ENCODE results near the gene ANKDD1A.

ANKDD1A gene

DNA sequence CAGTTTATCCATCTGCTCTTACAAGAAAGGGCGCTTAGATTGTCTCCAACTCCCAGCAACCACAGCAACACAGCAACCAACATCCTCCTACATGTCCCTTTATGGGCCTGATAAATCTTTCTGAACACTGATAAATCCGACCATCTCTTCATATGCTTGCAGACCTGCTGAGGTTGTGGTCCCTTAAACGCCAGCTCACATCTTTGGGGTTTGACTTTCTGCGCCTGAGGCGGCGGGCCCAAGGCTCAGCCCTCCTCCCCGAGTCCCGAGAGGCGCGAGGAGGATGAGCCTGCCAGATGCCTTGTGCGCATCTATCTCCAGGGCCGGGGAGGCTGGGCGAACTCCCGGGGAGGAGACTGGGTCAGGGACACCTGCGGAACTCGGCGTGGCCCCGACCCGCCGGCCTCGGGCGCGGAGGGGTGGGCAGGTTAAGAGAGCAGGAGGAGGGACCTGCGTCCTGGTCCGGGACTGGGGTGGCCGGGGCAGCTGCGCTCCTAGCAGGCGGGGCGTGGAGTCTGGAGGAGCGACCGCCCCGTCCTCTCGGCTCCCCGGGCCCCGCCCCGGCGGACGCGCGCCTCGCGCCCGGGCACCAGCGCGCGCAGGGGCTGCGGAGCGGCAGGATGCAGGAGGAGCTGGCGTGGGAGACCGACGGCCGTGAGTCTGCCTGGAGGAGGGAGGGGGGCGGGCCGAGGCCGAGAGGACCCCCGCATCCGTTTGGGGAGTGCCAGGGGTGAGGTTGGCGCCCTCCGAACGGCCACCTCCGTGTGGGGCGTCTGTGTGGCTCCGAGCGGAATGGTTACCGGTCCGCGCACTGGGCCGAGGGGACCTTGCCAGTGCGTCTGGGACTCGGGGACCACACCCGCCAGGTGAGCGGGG is at the start of gene ANKDD1A:
Gene ANKDD1A (plus strand): TSS at position 592 of the 876 bp plus-strand sequence. CDS start 29 bp downstream, at position 621.
- DNase-seq (ENCODE audit: low spot score) = peak; percentile 87

DNA sequence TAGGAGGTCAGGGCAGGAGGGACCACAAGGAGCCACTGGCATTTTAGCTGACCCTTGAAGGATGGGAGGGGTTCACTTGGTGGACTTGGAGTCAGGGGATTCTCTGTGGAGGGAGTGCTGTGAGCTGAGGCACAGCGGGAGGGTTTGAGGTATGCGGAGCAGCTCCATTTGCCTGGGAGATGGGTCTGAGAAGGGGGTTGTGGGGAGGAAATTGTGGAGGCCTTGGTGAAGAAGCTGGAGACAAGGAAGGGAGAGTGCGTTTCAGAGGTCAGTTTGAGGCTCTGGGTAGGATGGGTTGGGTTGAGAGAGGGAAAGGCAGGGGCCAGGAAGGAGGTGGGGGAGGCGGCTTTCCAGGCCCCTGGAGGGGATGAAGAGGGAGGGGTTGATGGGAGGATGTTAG is 49.7 kb upstream of the ANKDD1A start:
- DNase-seq (ENCODE audit: low spot score) = no peak

DNA sequence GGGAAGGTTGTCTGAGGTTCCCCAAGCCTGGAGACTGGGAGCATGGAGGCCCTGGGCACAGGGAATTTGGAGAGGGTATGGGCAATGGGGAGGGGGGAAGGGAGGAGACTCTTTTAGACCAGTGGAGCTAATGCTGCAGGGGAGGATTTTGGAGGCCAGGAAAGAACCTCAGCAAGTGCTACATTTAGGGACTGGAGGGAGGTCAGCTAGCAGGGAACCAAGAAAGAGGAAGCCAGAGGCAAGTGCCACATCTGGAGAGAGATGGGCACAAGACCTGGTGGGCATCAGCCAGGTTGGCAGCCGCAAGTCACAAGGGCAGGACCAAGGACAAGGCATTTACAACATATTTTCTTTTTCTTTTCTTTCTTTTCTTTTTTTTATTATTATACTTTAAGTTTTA is 49.3 kb upstream of the ANKDD1A start:
- DNase-seq (ENCODE audit: low spot score) = no peak

DNA sequence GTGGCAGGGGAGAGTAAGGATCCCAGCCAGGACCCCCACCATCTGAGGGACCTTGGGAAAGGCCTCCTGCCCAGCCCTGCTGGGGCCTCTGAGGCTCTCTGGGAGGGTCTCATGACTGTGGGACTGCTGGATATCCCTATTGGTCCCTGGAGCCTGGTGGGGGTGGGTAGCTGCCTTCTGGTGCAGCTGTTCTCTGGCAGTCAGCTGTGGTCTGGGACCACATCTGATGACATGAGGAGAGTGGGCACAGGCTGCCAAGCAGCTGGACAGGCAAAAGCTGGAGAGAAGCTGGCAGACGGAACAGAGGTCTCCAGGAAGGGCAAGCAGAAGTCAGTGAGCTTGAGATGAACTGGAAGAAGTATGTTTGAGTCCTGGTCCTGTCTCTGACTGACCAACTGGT is 47.6 kb upstream of the ANKDD1A start:
- no peak for DNase-seq (ENCODE audit: low spot score)

DNA sequence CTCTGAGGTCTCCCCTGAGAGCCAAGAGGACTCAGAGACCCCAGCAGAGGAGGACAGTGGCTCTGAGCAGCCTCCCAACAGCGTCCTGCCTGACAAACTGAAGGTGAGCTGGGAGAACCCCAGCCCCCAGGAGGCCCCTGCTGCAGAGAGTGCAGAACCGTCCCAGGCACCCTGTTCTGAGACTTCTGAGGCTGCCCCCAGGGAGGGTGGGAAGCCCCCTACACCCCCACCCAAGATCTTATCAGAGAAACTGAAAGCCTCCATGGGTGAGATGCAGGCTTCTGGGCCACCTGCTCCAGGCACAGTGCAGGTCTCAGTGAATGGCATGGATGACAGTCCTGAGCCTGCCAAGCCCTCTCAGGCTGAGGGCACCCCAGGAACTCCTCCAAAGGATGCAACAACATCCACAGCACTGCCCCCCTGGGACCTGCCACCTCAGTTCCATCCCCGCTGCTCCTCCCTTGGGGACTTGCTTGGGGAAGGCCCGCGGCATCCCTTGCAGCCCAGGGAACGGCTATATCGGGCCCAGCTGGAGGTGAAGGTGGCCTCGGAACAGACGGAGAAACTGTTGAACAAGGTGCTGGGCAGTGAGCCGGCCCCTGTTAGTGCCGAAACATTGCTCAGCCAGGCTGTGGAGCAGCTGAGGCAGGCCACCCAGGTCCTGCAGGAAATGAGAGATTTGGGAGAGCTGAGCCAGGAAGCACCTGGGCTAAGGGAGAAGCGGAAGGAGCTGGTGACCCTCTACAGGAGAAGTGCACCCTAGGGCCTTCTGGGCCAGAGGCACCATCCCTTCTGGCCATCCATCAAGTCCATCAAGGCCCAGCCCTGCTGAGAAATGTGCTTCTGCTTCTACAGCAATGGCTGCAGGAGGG is 46.3 kb upstream of the ANKDD1A start:
- DNase-seq (ENCODE audit: low spot score) = no peak

DNA sequence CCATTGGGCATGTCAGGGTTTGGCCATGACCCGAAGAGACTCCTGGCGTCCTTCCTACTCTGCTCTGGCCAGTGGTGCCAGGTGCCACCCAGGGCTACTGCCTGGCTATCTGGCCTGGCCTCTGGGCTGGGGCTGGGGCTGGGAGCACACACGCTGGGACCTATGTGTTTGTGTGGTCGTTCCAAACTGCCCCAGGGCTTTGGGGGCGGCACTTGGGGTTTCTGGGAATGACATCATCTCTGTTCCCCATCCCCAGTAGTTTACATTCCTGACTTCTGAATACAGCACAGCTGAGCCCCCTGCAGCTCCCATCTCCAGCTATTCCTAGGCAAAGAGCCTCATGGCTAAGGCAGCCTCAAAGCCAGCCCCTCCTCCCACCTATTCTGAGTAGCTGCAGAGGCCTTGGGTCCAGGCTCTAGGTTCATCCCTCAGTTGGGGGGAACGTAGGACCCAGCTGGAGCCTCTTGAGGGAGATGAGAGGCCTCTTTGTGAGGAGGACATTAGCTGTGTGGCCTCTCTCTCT is 45.6 kb upstream of the ANKDD1A start:
- DNase-seq (ENCODE audit: low spot score) = no peak

DNA sequence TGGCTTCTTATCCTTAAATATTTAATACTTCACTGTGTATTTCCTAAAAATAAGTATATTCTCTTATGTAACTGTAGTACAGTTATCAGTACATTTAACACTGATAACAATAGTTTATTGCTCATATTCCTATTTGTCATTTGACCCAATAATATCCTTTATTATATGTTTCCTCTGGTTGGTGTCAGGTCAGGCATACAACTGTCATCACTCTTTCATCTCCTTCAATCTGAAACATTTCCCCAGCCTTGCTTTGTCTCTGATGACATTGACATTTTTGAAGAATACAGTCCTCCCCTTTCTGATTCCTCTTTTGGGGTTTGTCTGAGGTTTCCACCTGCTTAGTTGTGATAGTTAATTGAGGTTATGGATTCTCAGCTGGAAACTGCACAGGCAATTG is 42.2 kb upstream of the ANKDD1A start:
- no peak for DNase-seq (ENCODE audit: low spot score)

DNA sequence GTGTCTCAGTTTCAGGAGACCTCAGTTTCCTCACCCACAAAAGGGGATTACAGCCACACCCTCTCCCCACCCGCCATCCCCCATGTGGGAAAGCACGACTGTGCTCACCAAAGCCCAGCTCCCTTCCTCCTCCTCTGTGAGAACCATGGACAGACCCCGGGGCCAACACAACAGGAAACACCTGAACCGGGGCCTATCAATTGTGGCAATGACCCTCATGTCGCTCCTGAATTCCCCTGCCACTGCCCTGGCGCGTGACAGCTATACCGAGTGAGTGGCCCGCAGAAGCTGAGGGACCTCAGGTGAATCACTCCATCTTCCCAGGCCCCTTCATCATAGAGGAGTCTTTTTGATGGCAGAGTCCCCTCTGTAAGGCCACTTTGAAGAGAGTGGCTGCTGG is 41.3 kb upstream of the ANKDD1A start:
- DNase-seq (ENCODE audit: low spot score) = no peak

DNA sequence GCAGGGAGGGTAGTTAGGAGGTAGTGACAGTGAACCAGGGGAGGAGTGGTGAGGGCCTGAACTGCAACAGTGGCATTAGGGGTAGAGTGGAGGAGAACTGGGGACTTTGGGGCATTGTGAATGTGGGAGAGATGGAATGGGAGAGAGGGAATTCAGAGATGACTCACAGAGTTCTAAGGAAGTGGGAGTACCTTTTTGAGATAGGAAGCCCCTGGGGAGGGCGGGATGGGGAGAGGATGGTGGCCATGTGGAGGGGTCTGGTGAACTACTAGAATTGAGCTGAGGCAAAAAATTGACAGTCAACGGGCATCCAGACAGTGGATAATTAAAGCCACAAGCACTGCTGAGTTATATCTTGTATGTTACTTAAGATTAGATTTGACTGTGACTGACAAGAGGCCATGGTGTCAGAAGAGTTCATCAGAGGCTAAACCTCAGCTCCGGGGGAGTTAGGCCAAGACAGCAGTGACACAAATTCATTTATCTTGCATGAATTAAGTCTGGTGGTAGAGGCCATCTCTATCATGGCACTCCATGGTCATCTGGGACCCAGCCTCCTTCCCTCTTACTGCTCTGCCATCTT is 36.0 kb upstream of the ANKDD1A start:
- DNase-seq (ENCODE audit: low spot score) = no peak

DNA sequence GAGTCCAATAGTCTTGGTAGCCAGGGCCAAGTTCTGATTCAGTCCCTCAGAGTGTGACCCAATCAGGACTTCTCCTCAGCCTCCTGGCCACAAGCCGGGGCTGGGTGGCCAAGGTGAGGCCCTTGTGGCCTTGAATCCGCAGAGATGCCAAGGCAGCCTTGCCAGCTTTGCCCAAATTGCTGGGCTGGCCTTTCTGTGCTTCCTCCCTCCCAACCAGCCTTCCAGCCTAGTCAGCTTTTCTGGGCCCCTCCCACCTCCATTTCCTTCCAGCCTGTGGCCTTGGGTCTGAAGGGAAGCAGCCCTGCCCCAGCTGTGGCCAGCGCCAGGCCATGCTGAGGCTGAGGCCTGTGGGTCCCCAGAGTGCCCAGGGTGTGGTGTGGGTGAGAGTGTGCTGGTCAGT is 34.3 kb upstream of the ANKDD1A start:
- DNase-seq (ENCODE audit: low spot score) = no peak

DNA sequence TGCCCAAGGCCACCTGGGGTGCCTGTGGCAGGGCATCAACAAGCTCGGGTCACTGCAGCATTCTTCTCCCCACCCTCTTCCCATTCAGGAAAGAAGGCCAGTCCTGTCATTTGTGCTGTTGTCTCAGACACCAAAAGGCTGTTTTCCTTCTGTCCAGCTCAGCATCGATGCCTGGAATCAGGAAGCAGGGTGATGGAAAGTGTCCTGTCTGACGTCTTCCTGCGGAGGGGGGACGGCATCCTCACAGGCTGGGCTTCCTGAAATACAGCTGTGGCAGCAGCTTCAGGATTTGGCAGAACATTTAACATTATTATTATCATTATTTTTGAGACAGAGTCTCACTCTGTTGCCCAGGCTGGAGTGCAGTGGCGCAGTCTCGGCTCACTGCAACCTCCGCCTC is 33.0 kb upstream of the ANKDD1A start:
- DNase-seq (ENCODE audit: low spot score) = no peak

DNA sequence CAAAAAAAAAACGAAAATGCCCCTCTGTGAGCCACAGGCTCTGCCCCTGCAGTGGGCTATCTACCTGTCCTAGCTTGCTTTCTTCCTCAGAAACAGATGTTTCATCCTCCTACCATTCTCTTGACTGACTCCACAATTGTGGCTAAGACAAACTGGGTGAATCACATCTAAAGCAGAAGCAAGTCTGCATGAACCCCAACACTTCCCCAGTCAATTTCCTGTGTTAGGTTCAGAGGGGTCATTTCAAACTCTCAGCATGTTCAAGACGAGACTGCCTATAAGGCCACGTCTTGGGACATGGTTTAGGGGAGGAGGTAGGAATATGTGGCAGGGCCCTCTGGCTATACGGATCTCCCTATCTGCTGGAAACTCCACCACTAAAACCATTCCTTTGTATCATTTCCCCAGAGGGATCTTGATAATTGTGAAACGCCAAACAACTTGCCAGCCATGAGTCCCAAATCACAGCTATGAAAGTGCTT is 28.6 kb upstream of the ANKDD1A start:
- no peak for DNase-seq (ENCODE audit: low spot score)

DNA sequence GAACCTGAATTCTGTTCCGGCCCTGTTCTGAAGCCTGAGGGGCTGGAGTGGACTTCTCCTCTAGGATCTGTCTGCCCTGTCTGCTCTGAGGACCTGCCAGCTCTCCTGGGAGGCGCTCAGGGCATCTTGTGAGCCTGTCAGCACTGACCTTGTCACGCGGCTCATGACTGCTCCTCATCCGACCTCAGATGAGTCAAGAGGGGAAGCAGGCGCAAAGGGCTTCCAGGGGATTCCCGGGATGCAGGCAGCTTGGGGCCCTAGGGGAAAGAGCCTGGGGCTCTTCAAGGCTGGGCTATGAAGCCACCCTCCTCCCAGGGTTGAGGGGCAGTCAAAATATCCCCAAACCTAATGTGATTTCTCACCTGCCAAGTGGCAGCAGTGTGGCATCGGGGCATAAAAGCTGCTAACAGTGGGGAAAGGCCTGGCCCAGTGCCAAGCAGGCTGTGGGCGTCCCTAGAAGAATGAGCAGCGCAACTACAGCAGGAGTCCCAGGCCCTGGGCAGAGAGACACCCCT is 27.6 kb upstream of the ANKDD1A start:
- DNase-seq (ENCODE audit: low spot score) = no peak

DNA sequence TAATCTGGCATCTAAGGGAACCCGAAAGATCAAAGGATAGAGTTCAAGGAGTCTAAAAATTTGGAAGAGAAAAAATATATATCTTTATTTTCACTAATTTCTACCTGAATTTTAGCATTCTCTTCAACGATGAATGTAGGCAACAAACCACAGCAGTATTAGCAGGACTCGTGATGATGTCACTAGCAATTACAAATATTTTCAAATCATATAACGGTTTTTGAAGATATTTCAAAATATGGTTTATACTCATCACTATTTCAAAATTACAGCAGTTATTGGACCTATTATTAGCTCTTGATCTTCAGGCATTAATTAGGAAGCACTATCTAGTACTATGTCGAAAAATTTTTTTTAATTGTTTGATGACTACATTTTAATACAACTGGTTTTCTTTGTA is 27.0 kb upstream of the ANKDD1A start:
- DNase-seq (ENCODE audit: low spot score) = no peak

DNA sequence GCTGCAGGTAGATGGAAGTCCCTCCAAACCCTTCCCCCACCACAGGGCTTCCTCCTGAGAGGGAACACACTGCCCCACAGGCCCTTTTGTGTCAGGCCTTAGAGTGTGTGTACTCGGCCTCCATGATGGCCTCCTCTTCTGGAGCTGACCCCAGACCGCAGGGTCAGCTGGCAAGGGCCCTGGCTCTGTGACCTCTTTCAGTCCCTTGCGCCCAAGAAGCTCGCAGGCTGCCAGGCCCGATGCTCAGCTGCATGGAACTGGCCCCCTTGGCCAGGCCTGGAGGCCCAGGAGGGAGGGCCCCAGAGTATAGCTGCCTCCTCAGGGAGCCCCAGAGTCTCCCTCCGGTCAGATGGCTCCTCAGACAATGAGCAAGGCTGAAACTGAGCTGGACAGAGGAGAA is 23.4 kb upstream of the ANKDD1A start:
- DNase-seq (ENCODE audit: low spot score) = no peak

DNA sequence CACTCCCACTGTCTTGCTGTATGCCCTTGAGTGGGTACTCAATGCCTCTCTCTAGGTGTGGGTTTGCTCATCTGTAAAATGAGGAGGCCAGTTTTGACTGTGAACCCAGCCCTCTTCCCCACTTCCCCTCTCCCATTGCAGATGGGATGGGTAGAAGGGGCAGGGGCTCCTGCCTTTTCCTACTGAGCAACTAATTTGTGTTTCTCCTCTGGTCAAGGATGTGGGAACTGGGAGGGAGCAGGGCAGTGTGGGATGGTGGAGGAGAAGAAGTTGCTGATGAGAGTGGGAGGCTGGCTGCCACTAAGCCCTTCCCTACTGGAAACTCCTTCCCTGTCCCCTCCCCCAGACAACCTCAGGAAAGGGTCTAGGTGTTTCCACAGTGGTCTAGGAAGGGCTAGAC is 20.1 kb upstream of the ANKDD1A start:
- DNase-seq (ENCODE audit: low spot score) = no peak

DNA sequence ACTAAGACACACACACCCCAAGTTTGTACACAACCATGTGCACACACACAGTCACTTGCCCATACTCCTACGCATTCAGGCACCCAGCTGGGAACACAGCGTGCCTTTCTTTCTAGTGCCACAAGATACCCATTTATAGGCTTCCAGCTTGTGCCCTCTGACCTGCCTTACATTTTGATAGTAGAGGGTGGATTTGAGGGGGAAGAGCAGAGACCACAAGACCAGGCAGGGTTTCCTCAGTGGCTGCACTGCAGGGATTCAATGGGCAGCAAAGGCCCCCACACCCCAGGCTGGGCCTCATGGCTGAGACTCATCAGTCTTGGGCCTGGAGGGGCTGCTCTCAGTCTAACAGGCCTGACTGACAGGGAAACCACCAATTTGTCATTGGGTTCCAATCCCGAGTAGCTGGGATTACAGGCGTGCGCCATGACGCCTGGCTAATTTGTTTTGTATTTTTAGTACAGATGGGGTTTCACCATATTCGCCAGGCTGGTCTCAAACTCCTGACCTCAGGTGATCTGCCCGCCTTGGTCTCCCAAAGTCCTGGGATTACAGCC is 18.8 kb upstream of the ANKDD1A start:
- DNase-seq (ENCODE audit: low spot score) = no peak

DNA sequence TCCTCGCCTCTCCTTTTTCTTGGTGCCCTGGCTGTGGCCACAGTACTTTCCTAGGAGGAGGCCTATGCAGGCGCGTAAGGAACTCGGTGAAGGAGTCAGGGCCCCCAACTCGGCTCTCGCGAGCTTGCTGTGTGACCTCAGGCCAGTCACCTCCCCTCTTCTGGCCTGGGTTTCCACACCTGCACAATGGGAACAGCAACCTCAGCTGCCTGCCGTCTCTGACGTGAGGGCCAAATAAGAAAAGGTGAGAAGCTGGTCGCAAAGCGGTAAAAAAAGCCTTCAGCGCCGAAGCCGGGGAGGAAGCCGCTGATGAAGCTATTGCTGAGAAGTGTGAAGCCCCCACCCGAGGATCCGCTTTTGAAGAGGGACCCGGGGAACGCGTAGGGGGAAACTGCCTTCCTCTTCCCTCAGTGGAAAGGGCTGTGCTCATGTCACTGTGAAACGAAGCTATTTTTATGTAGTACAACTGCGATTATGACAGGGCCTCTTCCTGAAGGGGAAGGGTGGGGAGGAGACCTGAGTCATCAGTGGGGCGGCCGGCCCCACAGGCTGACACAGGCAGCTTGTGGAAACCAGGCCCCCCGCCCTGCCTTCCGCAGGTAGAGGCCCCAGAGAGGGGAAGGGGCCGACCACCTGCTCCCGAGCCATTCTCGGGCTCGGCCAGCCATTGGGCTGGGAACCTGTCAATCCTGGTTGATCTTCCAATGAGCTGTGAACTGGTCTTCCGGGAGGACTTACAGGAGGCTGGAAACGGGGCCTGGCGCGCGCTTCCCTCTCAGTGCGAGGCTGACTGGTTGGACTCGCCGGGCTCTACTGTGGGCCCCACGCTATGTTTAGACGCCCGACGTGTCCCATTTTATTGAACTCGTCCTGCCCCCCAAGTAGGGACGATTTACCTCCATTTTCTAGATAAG is 18.0 kb upstream of the ANKDD1A start:
- peak; percentile 96 for DNase-seq (ENCODE audit: low spot score)

DNA sequence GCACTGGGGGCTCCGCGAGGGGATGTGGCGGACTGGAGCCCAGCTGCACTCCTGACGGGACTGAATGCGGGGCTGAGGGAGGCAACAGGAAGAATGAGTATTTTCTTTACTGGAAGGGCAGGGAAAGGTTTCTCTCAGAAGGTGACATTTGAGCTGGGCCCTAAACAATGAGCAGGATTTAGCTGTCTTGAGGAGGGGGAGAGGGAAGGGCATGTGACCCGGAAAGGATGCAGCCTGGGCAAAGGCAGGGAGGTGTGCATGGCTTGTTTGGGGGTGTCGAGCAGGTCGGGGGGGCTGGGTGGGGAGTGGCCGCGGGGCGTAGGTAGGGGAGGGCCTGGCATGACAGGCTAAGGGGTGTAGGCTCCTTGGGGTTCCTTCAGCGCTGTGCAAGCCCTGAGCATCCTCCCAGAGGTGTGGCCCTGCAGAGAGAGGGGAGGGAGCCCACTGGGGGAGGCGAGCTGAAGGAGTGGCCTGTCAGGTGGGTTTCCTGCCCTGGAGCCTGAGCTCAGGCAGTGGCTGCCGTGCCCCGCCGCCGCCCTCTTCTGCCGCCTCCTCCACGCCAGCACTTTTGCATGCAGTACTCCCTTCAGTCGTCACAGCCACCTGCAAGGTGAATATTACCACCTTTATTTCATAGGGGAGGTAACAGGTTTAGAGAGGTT is 17.2 kb upstream of the ANKDD1A start:
- no peak for DNase-seq (ENCODE audit: low spot score)
